ENCODE results near the gene MVB12B.

Gene MVB12B

GRCh38 chr9:126411948-126412284 lies 85.3 kb downstream of the MVB12B start:
- peak; percentile 92 for DNase-seq

- no peak for DNase-seq
These were observed 86.3 kb downstream of the MVB12B start for GRCh38 chr9:126412905-126413304.

GRCh38 chr9:126413391-126414068 lies 86.9 kb downstream of the MVB12B start:
- DNase-seq, result no peak

GRCh38 chr9:126415741-126416370 lies 89.2 kb downstream of the MVB12B start:
- no peak for DNase-seq

- DNase-seq, result peak; percentile 22
These were observed 90.4 kb downstream of the MVB12B start for GRCh38 chr9:126417043-126417442.

- no peak for DNase-seq
These were observed 91.1 kb downstream of the MVB12B start for GRCh38 chr9:126417684-126418083.

- no peak for DNase-seq
These were observed 92.0 kb downstream of the MVB12B start for GRCh38 chr9:126418608-126419007.

GRCh38 chr9:126419475-126419874 lies 92.8 kb downstream of the MVB12B start:
- DNase-seq, result peak; percentile 86

GRCh38 chr9:126420135-126420534 lies 93.5 kb downstream of the MVB12B start:
- DNase-seq, result no peak

GRCh38 chr9:126420643-126421564 lies 94.3 kb downstream of the MVB12B start:
- peak; percentile 87 for DNase-seq

- no peak for DNase-seq
These were observed 95.2 kb downstream of the MVB12B start for GRCh38 chr9:126421567-126422428.

- no peak for DNase-seq
These were observed 96.7 kb downstream of the MVB12B start for GRCh38 chr9:126423142-126423915.

- no peak for DNase-seq
These were observed 97.2 kb downstream of the MVB12B start for GRCh38 chr9:126423916-126424185.

- no peak for DNase-seq
These were observed 97.9 kb downstream of the MVB12B start for GRCh38 chr9:126424511-126424910.

- DNase-seq, result no peak
These were observed 102.0 kb downstream of the MVB12B start for GRCh38 chr9:126428534-126429175.

- no peak for DNase-seq
These were observed 102.6 kb downstream of the MVB12B start for GRCh38 chr9:126429190-126429589.

GRCh38 chr9:126430124-126430523 lies 103.5 kb downstream of the MVB12B start:
- no peak for DNase-seq

- DNase-seq, result no peak
These were observed 104.6 kb downstream of the MVB12B start for GRCh38 chr9:126431077-126431742.

- no peak for DNase-seq
These were observed 106.0 kb downstream of the MVB12B start for GRCh38 chr9:126432659-126433058.

- no peak for DNase-seq
These were observed 108.5 kb downstream of the MVB12B start for GRCh38 chr9:126435105-126435504.

- no peak for DNase-seq
These were observed 109.0 kb downstream of the MVB12B start for GRCh38 chr9:126435626-126436025.
